Vagina (tissue), 2 donors: Measurements from ENCODE around the gene OLR1. TPM values are rescaled to one million over a fixed set of nuclear protein-coding genes. Genes with fewer than 3 reads are reported as not detected.

Experiments
- DNase-seq, 2 donors: peaks; one replicate each; pipeline ENCODE4 v3.0.0-alpha.2; 2017; ENCODE audit errors: extremely low spot score in 2 of 2
- H3K27ac ChIP-seq: fragments of 200-600 bp; sonication (generic); one replicate; pipeline ENCODE4 v1.5.1; 2019
- H3K27me3 ChIP-seq: fragments of 200-600 bp; sonication (generic); one replicate; pipeline ENCODE4 v1.5.1; 2019
- H3K36me3 ChIP-seq, 2 donors: fragments of 200-600 bp; sonication (generic); one replicate each; pipeline ENCODE4 v1.5.1; 2017 to 2019
- H3K4me1 ChIP-seq: fragments of 200-600 bp; sonication (generic); one replicate; pipeline ENCODE4 v1.5.1; 2019
- H3K4me3 ChIP-seq, 2 donors: fragments of 200-600 bp; sonication (generic); 1 replicate in 1 of 2; 2 replicates in 1 of 2; pipeline ENCODE4 v1.5.1; 2016 to 2019
- H3K9me3 ChIP-seq: fragments of 200-600 bp; sonication (generic); one replicate; pipeline ENCODE4 v1.5.1; 2019
- CTCF ChIP-seq, 3 experiments: fragments of 450-650 bp in 2 of 3; fragments of 200-600 bp in 1 of 3; sonication (generic) in 1 of 3; IDR thresholded peaks; one replicate each; pipeline ENCODE4 v1.5.1; 2017 to 2019; ENCODE audit warnings: antibody characterized with exemption in 3 of 3, mild to moderate bottlenecking in 2 of 3, moderate library complexity in 2 of 3
- POLR2A ChIP-seq, 2 donors: fragments of 450-650 bp; IDR thresholded peaks; one replicate each; pipeline ENCODE4 v1.6.1; 2017; ENCODE audit warnings: antibody characterized with exemption in 2 of 2, mild to moderate bottlenecking in 2 of 2, moderate library complexity in 2 of 2
- POLR2AphosphoS5 ChIP-seq, 2 donors: sonication (generic); formaldehyde crosslinking; IDR thresholded peaks; one replicate each; pipeline ENCODE4 v1.9.0; 2017; ENCODE audit warnings: antibody characterized with exemption in 2 of 2, mild to moderate bottlenecking in 2 of 2, low read depth in 1 of 2; ENCODE audit not compliant: insufficient read depth in 1 of 2
- intact Hi-C: fragments of 100-400 bp; cut with DNase I; formaldehyde crosslinking; loops from one replicate; pipeline ENCODE4 v1.15.1; 2023
- total RNA-seq: library from RNA; depleted of rRNA; stranded (reverse); fragments of >200 nt; gene quantifications from one replicate; pipeline ENCODE4 v1.2.3, GENCODE V29; 2016

The OLR1 gene
- total RNA-seq, 1 donor from 2014 or later: not detected

GRCh38 chr12:10113920-10114319, 58.0 kb downstream of the OLR1 start:
- Histone ChIP-seq H3K4me1 (no peaks in the 10 kb centered on the region), H3K9me3 (no peaks in the 10 kb centered on the region), H3K27ac (no peak overlapping the region), H3K27me3 (no peaks in the 10 kb centered on the region), H3K4me3 (no peak overlapping the region), H3K36me3 (no peaks in the 10 kb centered on the region)
- DNase-seq: no peak
- TF ChIP-seq POLR2AphosphoS5 (IDR thresholded peaks at IDR 0.05; ENCODE audit: insufficient read depth in 1 of 2, low read depth in 1 of 2) (no peak), POLR2A (IDR thresholded peaks at IDR 0.05) (no peak), CTCF (IDR thresholded peaks at IDR 0.05) (no peak)
- intact Hi-C loops: no loop called here

DNA sequence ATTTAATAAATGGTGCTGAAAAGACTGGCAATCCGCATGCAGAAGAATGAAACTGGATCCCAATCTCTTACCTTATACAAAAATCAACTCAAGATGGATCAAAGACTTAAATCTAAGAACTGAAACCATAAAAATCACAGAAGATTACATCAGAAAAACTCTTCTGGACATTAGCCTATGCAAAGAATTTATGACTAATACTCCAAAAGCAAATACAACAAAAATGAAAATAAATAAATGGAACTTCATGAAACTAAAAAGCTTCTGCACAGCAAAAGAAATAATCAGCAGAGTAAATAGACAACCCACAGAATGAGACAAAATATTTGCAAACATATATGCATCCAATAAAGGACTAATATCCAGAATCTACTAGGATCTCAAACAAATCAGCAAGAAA, 58.9 kb downstream of the OLR1 start:
- Histone ChIP-seq H3K27ac (no peak overlapping the region), H3K4me1 (no peaks in the 10 kb centered on the region), H3K4me3 (no peak overlapping the region), H3K36me3 (no peaks in the 10 kb centered on the region), H3K9me3 (no peaks in the 10 kb centered on the region), H3K27me3 (no peaks in the 10 kb centered on the region)
- intact Hi-C loops: no loop called here
- no peak for DNase-seq
- TF ChIP-seq CTCF (IDR thresholded peaks at IDR 0.05): no peak
- TF ChIP-seq POLR2AphosphoS5 (IDR thresholded peaks at IDR 0.05; ENCODE audit: insufficient read depth in 1 of 2, low read depth in 1 of 2): no peak
- no peak for TF ChIP-seq POLR2A (IDR thresholded peaks at IDR 0.05)

DNA sequence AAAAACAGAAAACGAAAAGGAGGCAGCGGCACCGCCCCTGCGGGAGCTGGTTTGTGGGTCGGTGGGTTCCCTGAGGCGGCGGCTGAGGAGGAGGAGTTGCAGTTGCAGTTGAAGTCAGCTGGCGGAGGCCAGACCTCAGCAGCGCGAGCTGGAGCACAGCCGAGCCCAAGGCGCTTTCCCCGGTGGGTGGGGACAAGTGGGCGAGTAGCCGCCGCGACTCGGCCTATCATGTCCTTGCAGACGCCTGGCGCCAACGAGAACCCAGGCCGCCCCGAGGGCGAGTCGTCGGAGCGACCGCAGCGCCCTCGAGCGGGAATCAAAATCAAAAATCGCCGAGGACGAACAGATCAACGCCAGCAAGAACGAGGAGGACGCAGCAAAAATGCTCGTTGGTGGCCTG, 60.5 kb downstream of the OLR1 start:
- TF ChIP-seq POLR2AphosphoS5 (IDR thresholded peaks at IDR 0.05; ENCODE audit: insufficient read depth in 1 of 2, low read depth in 1 of 2) (no peak), CTCF (IDR thresholded peaks at IDR 0.05) (no peak), POLR2A (IDR thresholded peaks at IDR 0.05) (no peak)
- no peak overlapping the region for H3K27ac ChIP-seq
- H3K36me3 ChIP-seq: no peaks in the 10 kb centered on the region
- intact Hi-C loops: no loop called here
- H3K4me3 ChIP-seq: no peak overlapping the region
- H3K9me3 ChIP-seq: no peaks in the 10 kb centered on the region
- no peak for DNase-seq
- no peaks in the 10 kb centered on the region for H3K27me3 ChIP-seq
- H3K4me1 ChIP-seq: no peaks in the 10 kb centered on the region

- no peaks in the 10 kb centered on the region for H3K27me3 ChIP-seq
- no peak overlapping the region for H3K4me3 ChIP-seq
- no peak for TF ChIP-seq POLR2AphosphoS5 (IDR thresholded peaks at IDR 0.05; ENCODE audit: insufficient read depth in 1 of 2, low read depth in 1 of 2)
- no peak for TF ChIP-seq CTCF (IDR thresholded peaks at IDR 0.05)
- TF ChIP-seq POLR2A (IDR thresholded peaks at IDR 0.05): no peak
- H3K4me1 ChIP-seq: no peaks in the 10 kb centered on the region
- H3K36me3 ChIP-seq: no peaks in the 10 kb centered on the region
- DNase-seq: no peak
- intact Hi-C loops: no loop called here
- H3K27ac ChIP-seq: no peak overlapping the region
- no peaks in the 10 kb centered on the region for H3K9me3 ChIP-seq
Observed at GRCh38 chr12:10110256-10110844, 61.6 kb downstream of the OLR1 start.

Other genes starting within 250 kb of the OLR1 start
- gene CLEC2A, start 239.8 kb downstream of the OLR1 start, total RNA-seq: not detected
- gene CLEC12A, start 200.7 kb downstream of the OLR1 start, total RNA-seq: not detected
- not detected for gene CLEC1B, start 173.0 kb downstream of the OLR1 start, total RNA-seq
- gene CLEC12B, start 161.5 kb downstream of the OLR1 start, total RNA-seq: not detected
- gene CLEC9A, start 141.4 kb downstream of the OLR1 start, total RNA-seq: not detected
- 2.2 TPM for gene CLEC1A, start 73.1 kb downstream of the OLR1 start, total RNA-seq
- gene CLEC7A, start 41.9 kb downstream of the OLR1 start, total RNA-seq: 7.9 TPM
- gene TMEM52B, start 6.9 kb upstream of the OLR1 start, total RNA-seq: not detected
- gene GABARAPL1, start 40.7 kb upstream of the OLR1 start, total RNA-seq: 90.6 TPM
- 4.4 TPM for gene KLRD1, start 135.7 kb upstream of the OLR1 start, total RNA-seq
- 12.8 TPM for gene KLRK1, start 217.9 kb upstream of the OLR1 start, total RNA-seq
- gene KLRC4, start 237.6 kb upstream of the OLR1 start, total RNA-seq: not detected
- not detected for gene KLRC3, start 248.5 kb upstream of the OLR1 start, total RNA-seq